ENCODE results near the gene SNAI3.

The SNAI3 gene

DNA sequence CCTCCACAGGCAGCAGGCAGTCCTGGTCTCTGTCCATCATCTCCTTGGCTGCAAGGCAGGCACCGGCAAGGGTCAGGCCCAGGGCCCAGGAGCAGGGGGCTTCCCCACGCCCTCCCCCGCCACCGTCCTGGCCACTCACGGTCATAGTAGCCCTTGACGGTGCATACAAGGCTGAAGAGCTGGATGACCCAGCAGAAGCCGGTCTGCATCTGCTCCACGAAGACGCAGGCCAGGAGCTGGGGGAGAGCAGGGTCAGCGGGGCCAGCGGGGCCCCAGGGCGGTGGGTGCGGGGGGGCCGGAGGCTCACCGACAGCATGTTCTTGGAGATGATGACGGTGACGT, 40.1 kb upstream of the SNAI3 start:
- DNase-seq (ENCODE audit: extremely low read depth, low read depth): no peak
- H3K4me3 ChIP-seq (replicated peaks; ENCODE audit: low read depth, low read length): no peak overlapping the region
- TF ChIP-seq, protein P1, sequence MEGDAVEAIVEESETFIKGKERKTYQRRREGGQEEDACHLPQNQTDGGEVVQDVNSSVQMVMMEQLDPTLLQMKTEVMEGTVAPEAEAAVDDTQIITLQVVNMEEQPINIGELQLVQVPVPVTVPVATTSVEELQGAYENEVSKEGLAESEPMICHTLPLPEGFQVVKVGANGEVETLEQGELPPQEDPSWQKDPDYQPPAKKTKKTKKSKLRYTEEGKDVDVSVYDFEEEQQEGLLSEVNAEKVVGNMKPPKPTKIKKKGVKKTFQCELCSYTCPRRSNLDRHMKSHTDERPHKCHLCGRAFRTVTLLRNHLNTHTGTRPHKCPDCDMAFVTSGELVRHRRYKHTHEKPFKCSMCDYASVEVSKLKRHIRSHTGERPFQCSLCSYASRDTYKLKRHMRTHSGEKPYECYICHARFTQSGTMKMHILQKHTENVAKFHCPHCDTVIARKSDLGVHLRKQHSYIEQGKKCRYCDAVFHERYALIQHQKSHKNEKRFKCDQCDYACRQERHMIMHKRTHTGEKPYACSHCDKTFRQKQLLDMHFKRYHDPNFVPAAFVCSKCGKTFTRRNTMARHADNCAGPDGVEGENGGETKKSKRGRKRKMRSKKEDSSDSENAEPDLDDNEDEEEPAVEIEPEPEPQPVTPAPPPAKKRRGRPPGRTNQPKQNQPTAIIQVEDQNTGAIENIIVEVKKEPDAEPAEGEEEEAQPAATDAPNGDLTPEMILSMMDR (IDR thresholded peaks at IDR 0.05; ENCODE audit: low read depth, low read length, missing control alignments): no peak

DNA sequence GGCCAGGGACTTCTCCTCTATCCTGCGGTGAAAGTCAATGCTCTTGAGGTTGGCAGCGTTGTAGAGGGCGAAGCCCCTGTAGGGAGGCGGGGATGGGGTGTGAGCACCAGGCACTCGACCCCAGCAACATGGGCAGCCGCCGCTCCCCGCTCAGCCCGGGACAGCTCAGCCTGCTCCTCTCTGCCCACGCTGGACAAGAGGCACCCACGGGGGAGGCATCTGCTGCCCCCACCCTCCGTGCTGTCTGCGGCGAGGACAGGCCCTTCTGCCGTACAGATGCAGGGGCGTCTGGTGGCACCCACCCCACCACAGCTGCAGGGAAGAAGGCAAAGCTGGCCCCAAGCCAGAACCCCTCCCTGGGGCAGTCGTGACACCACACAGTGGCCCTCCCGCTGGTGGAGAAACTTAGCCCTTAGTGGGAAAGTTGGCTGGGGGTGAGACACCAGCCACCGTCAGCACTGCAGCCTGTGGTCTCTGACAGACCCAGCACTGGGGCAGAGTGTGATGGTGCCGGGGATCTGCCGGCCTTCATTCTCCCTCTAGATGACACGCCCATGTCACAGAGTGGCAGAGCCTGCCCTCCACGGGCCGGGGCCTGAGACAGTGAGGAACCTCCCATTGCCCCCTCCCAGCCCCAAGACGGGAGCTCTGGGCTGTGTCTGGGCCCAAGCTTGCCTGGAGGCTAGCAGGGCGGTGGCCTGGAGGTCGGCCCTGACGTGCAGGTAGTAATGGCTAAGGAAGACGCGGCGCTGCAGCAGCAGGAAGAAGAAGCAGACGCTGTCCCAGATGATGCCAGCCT, 39.5 kb upstream of the SNAI3 start:
- H3K4me3 ChIP-seq (replicated peaks; ENCODE audit: low read depth, low read length): no peak overlapping the region
- TF ChIP-seq, protein P1 (IDR thresholded peaks at IDR 0.05; ENCODE audit: low read depth, low read length, missing control alignments): no peak
- DNase-seq (ENCODE audit: extremely low read depth, low read depth): no peak

DNA sequence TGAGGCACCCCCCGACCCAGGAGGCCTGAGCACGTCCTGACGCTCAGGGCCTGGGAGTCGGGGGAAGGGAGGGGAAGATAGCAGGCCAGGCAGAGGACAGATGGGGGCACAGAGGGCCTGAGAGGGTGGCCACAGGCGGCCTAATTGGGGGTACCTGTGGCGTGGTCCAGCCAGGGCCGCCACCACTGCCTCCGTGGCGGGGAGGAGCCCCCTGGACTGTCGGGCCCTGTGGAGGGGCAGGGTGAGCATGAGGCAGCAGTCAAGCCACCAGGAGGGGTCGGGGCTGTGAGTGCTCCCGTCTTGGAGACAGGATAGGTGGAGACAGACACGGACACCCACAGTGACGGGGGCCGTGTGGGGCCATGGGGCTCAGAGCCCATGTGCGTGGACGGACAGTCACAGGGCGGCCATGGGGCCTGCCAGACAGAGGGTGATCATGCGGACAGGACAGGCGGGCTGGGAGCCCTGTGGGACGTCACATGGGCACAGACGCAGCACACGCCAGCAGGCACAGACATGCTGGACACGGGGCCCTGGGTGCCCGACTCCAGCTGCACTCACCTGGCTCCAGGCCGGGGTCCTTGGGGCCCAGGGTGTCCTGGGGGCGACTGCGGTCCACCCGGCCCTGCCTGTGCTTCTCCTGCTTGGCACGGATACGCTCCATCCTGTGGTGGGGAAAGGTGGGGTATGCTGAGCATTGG, 38.7 kb upstream of the SNAI3 start:
- DNase-seq (ENCODE audit: extremely low read depth, low read depth): no peak
- no peak overlapping the region for H3K4me3 ChIP-seq (replicated peaks; ENCODE audit: low read depth, low read length)
- TF ChIP-seq, protein P1 (IDR thresholded peaks at IDR 0.05; ENCODE audit: low read depth, low read length, missing control alignments): no peak

DNA sequence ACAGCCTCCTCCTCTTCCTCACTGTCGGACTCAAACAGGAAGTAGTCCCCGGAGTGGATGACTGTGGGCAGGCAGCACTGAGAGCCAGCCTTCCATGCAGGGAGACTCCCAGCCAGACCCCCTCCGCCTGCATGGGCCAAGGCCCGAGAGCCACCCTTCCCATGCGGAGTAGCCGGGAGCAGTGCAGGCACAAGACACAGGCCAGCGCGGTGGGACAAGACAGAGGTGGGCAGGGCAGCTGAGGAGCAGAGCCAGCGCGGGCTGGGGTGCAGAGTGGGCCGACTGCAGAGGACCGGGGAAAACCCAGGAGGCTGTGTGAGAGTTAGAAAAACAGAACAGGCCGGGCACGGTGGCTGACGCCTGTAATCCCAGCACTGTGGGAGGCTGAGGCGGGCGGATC, 37.6 kb upstream of the SNAI3 start:
- TF ChIP-seq, protein P1 (IDR thresholded peaks at IDR 0.05; ENCODE audit: low read depth, low read length, missing control alignments): no peak
- no peak for DNase-seq (ENCODE audit: extremely low read depth, low read depth)
- no peak overlapping the region for H3K4me3 ChIP-seq (replicated peaks; ENCODE audit: low read depth, low read length)

DNA sequence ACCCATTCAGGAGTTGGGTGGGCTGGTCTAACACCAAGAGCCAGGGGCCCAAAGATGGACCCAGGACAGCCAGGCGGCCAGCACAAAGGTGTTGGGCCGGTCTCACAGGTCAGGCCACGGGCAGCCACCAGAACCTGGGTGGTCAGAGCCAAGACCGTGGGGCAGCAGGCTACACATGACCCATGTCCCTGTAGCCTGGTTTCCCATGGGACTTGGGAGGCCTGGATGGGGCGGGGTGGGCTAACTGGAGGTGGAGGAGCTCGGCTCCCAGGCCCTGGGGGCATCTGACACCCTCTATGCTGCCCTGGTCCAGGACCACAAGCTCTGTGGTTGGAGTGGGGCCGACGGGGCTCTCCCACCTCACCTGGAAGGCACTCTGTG, 37.2 kb upstream of the SNAI3 start:
- DNase-seq (ENCODE audit: extremely low read depth, low read depth): no peak
- H3K4me3 ChIP-seq (replicated peaks; ENCODE audit: low read depth, low read length): no peak overlapping the region
- TF ChIP-seq, protein P1 (IDR thresholded peaks at IDR 0.05; ENCODE audit: low read depth, low read length, missing control alignments): no peak

DNA sequence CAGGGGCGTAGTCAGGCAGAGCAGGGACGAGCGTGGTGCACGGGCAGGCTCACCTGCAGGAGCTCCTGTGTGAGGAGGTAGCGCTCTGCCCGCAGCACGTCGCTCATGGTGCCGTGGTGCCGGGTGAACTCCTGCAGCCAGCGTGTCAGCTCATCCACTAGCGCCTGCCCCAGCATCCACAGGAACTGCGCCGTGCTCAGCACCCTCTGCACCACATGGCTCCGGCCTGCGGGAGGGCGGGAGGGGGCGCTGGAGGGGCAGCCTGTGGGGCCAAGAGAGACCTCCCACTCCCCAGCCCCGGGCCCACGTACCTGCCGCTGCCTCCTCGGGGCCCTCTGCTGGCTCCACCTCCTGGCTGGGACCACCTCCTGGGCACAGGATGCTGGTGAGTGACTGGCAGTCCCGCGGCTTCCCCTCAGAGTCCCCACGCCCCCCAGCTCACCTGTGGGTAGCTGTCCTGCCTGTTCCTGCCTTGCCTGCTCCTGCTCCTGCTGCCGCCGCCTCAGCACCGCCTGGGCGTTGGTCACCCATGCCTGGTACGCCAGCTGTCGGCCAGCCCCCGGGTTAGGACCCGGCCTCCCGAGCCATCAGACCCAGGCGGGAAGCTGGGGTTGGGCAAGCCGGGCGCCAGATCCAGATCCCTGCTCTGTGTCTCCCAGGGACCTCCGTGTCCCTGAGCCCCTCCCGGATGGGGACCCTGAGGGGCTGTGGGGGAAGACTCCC, 36.6 kb upstream of the SNAI3 start:
- no peak for DNase-seq (ENCODE audit: extremely low read depth, low read depth)
- TF ChIP-seq, protein P1 (IDR thresholded peaks at IDR 0.05; ENCODE audit: low read depth, low read length, missing control alignments): no peak
- H3K4me3 ChIP-seq (replicated peaks; ENCODE audit: low read depth, low read length): no peak overlapping the region
